CD4-positive, alpha-beta T cell treated with Interleukin-2 at 100 ng/mL for 4 hours (primary cell): ENCODE results near the gene IL17C.

Source experiments
- DNase-seq: peaks from one replicate; pipeline ENCODE4 v3.0.0-alpha.2; 2020; ENCODE audit warnings: low spot score

The IL17C gene

DNA sequence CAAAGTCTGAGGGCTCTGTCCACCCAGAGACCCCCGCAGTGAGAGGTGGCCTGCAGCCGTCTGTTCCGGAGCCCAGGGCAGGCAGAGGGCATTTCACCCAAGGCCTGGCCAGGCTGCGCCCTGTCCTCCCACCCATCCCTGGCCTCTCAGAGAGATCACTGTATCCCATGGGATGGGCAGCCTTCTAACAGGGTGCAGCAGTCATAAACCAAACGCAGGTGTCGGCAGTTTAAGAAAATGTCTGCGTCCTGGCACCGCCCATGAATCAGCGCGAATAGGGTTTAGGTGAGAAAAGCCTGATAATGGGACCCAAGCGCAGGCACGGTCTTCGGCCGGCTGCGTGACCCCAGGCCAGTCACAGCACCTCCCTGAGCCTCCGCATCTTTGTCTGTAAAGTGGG lies 7.1 kb downstream of the IL17C start:
- DNase-seq, result no peak

DNA sequence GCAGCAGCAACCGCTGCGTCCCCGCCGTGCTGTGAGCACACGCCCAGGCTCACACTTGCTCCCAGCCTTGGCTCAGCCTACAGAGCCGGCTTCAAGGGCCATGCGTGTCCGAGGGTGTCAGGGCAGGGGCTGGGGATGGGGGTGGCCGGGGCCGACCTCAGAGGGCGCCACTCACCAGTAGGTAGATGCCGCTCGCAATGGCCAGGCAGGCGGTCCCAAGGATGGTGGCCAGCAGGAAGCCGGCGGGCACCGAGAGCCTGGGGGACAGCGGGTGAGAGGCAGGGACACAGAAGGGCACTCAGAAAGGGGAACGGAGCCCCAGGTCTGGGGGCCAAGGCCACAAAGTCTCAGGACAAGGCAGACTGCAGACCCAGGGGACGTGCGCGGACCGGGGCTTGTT lies 7.6 kb downstream of the IL17C start:
- no peak for DNase-seq

DNA sequence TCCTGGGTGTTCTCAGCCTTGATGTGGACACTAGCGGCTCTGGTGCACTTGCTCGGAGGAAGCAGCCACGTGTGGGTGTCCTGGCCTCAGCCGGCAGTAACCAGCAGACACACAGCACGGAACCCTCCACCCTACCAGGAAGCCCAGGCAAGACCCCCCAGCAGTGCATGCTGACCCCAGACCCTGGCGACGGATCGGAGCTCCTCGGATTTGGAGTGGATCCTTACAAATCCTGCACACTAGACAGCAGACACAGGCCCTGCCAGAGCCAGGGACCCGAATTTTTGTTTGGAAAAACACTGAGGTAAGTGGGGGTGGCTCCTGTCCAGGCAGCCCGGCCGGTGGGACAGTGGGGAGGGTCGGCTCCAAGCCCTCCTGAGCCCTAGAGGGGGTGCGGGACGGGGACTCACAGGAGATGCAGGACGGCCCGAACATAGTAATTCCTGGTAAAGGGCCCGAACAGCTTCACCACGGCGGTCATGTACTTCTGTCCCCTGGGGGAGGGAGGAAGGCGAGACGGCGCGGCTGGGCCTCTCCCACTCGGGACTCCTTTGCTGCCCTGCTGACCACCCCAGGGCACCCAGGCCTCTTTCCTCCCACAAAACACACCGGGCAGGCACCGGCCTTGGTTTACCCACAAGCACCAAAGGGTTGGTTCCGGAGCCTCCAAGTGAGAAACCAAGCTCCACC lies 8.1 kb downstream of the IL17C start:
- DNase-seq, result no peak

DNA sequence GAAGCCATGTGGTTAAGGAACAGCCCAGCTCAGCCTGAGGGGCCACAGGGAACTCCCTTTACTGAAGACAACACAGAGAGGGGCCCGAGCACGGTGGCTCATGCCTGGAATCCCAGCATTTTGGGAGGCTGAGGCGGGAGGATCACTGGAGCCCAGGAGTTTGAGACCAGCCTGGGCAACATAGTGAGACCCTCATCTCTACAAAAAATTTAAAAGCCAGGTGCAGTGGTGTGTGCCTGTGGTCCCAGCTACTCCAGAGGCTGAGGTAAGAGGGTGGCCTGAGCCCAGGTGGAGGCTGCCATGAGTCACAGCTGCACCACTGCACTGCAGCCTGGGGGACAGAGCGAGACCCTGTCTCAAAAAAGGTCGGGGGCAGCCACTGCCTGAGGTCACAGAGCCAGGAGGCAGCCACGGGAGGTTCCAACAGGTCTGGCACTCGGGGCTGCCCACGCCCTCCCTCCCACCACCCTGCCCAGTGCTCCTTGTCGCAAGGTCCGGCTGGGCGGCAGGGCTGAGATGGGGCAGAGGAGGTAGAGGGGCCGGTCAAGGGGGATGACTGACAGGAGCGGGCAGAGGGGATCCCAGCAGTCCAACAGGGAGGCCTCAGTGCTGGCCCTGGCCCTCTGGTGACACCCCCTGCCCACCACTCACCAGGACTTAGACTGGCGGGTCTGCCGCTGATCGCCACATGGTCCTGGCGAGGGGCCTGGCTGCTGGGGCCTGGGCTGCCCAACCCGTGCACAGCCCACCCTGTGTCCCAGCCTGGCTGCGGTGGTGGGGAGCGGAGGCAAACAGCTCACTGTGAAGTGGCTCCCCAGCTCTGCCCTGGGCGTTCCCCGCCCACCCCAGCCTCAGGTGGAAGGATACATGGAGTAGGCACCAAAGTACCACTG lies 9.1 kb downstream of the IL17C start:
- DNase-seq, result no peak

DNA sequence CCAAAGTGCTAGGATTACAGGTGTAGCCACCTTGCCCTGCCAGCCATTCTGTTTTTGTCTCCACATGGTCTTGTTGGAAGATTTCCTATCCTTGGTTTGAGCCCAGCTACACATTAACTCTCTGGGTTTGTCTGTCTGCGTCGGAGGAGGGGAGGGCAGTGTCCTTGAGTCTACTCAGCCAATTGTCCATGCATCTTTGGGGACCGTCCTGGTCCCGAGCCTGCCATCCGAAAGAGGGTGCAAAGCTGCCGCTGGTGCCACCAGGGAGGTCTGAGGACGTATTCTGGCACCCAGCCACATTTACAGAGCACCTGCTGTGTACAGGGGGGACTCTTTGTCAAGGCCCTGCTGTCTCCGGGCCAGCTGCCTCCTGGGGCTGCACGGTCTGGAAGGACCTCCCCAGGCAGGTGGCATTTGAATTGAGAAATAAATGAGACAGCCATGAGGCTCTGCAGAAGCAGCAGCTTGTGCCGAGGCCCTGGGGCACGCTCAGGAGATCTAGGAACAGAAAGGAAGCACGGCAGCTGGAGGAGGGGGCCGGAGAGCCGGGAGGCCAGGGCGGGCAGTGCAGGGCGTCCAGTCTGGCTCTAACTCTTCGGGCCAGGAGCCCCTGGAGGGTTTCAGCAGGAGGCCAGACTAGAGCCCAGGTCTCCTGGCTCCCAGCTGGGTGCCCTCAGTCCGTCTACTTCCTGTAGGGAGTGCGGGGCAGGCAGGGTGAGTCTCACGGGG lies 11.0 kb downstream of the IL17C start:
- DNase-seq, result no peak

DNA sequence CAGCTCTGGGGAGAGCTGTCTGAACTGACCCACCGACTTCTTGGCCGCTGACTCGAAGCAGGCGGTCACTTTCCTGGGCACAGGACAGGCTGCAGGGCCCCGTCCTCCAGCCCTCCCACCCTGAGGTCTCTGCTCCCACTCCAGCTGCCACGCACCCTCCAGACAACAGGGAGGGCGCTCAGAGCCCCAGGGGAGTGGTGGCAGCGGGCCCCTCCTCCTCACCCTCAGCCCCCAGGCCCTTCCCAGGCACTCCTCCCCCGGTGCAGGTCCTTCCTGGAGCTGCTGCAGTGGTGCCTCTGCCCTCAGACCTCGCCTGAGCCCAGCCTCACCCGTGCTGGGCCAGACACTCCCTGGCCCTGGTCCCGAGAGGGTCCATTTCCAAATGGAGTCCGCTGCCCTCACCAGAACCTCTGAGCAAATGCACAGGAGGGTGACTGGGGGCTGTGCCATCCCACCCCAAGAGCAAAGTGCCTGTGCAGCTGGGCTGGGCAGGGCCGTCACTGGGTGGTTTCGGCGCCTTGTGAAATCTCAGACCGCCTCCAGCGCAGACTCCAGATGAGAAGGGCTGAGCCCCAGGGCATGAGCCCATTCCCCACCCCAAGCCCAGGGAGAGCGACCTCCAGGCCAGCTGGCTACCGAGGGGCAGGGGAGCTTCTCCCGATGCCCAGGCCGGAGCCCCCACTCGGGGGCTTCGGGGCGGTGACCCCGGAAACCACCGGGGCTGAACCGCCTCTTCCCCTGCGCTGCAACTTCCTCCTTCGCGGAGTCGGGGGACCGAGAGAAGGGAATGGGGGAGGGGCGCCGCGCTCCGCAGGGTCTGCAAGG lies 11.8 kb downstream of the IL17C start:
- DNase-seq, result no peak

DNA sequence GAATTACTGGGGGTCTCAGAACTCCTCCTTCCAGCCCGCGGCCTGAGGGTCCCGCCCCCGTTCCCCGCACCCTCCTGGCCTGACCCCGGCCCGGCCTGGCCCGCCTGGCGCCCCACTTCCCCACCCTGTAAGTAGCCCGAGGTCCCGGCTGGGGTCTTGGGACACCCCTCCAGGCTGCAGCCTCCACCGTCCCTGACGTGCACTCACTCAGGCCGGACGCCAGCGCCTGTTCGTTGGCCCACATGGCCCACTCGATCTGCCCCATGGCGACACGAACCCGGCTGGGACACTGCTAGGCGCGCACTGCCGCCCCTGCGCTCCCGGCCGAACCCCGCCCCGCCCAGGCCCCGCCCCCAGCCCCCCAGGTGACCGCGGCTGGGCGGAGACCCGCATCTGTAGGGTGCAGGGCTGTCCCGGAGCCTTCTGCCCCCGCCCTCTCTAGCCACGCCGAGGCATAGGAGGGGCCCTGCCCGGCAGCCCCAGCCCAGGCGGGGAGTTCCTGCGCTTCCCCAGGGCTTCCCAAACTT lies 12.4 kb downstream of the IL17C start, which contains the start of gene CYBA:
Gene CYBA (minus strand): TSS at position 305 of the 527 bp plus-strand sequence. CDS start 40 bp downstream, at position 265.
- DNase-seq, result peak; percentile 83

DNA sequence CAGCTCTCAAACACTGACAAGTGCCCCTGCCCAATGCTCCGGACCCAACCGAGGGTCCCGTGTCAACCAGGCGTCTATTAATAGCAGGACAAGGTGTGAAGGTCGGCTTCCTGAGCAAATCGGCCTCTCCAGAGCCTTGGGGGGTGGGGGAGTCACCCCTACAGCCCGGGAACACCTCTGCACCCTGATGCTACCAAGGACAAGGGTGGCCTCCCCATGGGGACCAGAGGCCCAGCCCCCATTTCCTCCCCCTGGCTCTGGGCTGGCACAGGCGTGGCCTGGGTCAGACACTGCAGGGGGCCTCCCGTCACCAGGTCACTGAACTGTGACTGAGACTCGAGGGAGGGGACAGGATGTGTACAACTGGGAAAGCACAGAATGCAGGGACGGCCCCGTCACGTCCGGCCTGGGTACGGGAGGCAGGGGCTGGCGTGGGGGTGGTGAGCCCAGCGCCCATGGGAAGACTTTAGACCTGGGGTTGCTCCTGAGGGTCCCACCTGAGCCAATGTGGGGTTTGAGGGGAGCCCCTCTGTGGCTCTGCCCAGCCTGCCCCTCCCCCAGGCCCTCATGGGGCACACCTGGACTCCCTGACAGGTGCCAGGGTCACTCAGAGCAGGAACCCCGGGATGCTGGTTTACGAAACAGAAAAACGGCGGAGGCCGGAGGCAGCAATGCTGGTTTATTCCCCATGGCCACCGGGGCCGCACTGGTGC lies 13.1 kb downstream of the IL17C start:
- peak; percentile 69 for DNase-seq

DNA sequence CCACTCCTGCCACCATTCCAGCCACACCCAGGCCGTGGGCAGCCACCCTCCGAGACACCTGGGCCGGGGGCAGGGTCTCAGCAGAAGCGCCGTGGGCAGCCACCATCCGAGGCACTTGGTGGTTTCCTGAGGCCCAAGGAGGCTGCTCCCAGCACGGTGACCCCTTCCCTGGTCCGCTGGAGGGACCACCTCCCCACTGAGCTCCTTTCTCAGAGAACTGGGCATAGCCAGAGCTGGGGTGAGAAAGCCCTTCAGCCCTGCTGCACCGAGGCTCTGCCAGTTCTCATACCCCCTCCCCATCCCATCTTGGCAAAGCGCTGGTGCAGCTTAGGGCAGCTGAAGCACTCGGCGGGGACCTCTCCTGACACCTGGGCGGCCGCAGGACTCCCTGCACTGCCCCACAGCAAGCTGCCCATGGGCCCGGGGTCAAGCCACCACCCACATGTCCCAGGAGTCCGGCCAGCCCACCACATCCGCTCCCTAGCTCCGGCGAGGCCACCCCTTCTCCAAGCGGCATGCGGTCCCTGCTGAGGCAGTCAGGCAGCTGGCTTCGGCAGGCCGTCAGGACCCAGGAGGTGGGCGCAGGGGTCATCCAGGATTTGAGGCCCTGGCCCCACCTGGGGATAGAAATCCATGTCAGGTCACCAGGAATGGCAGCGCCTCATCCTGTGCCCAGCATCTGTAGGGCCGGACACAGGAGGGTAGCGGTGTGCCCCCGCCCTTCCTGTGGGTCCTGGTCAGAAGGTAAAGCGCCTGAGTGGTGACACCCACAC lies 13.8 kb downstream of the IL17C start:
- DNase-seq, result no peak

DNA sequence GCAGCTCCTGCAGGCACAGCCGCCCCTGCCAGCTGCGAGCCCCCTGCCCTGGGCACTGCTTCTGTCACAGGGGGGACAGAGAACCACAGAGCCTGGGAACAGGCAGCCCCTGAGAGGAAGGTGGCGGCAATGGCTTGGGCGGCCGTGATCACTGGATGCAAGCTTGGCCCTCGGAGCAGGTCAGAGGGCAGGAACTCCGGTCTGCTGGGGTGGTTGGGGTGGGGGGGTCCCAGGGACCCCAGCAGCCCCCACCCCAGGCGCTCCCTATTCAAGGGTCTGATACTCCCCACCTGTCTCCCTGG lies 14.3 kb downstream of the IL17C start:
- DNase-seq, result no peak

DNA sequence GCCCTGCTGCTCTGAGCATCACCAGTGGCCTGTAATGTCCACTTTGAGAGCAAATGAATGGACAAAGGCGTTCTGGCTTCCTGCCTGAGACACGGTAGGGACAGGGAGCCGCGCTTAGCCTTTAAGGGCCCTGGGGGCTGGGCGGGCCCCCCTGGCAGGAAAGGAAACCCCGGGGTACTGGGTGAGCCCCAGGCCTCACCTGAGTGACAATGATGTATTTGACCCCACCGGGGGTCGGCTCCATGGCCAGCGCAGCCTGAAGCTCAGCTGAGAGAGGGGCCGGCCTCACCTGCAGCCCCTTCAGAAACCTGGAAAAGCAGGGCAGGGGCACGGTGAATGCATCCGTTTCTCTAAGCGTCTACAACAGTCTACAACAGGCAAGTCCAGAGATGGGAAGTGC lies 14.7 kb downstream of the IL17C start:
- DNase-seq, result no peak

DNA sequence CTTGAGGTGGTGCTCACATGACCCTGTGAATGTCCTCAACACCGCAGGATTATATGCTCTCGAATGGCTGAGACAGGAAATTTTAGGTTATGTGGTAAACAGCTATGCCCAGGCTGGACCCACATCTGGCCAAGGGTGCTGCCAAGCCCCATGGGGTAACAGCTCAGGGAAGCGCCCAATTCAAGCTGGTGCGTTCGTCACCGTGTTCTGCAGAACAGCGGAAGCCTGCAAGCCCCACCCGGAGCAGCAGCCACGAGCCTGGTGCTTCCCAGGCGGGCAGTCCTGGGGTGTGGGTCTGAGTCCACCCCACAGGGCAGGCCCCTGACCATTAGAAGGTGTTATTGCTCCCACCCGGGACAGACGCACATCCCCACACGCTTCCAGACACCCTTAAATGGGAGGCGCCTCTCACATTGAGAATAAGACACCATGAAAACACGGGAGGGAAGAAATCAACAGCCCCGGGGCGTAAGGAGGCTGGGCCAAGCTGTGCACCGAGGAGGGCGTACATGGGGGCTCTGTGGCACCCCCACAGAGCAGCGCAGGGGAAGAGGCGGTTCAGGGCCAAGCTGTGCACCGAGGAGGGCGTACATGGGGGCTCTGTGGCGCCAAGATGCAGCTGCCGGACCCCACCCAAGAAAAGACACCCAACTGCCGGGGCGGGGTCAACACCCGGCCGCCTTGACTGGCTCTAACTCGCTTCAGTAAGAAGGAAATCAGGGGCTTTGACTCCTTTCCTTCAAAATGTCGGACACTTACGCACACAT lies 15.4 kb downstream of the IL17C start:
- no peak for DNase-seq

DNA sequence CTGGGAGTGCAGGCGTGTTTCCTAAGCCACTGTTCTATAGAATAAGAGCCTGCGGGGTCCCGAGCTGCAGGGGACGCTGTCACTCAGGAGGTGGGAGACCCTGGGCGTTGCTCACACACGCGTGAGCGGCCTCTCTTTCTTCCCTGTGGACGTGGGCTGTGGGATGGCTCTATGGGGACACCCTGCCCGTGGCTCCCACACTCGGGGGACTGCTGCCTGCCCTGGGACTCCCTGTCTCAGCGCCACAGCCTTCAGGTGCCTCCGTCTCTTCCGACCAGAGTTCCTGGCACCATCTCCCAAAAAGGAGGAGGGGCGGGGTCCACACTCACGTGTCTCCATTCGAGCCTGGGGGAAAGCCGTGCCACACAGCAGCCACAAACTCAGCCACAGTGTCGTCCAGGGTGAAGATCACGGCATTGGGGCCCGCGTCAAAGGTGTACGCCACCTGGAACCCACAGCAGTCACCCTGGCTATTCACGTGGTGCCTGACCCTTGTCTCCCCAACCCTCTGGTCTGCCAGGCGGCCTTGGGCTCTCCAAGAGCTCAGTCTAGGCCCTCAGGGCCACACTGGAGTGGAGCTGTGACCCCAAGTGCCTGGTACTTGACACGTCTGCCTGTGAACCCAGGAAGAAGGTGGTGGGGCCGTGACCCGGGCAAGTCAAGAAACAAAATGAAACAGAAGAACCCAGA lies 16.1 kb downstream of the IL17C start:
- no peak for DNase-seq

DNA sequence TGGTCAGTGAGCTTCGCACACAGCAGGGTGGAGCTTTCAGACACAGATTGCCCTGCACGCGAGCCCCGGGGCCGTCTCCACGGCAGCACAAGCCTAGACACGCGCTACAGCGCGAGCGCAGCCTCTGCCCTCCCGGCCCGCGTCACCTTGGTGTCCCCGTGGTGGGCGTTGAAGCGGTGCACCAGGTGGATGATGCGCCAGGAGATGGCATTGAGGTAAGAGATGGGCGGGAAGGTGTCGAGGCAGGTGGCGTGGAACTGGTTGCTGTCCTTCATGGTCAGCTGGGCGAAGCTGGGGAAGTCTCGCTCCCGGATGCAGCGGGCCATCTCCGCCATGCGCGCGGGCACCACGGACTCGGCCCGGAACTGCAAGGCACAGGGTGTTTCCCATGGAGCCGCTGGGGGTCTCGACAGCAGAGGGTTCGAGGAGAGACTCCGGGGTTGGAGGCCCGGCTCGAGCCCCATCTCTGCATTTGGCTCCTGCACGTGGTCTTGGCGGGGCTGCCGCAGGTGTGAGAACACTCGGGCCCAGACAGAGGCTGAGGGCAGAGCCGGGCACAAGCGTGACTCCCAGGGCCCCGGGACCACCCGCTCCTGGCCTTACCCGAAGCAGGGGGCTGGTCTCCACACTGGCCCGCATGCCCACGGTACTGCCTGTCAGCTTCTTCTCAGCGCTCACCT lies 16.8 kb downstream of the IL17C start:
- no peak for DNase-seq

DNA sequence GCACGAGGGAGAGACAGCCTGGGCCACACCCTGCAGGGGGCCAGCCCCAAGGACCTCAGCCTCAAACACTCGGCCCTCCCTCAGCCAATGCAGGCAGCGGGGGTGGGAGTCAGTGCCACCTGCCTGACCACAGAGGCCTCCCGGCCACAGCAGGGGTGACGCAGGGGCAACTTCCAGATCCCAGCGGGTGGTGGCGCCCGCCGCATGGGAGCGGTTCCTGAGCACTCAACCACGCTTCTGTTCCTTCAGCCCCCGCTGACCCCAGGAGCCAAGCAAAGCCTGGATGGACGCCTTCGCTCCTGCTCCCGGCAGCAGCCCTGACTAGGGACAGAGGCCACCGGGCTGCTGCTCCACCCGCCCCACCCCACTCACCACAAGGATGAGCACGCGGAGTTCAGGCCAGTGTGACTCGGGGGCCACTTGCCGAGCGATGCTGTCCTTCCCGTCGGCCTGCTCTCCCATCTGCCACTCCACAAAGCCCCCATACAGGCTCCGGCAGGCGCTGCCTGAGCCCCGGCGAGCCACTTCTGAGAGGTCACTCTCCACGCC lies 17.4 kb downstream of the IL17C start:
- DNase-seq, result no peak

DNA sequence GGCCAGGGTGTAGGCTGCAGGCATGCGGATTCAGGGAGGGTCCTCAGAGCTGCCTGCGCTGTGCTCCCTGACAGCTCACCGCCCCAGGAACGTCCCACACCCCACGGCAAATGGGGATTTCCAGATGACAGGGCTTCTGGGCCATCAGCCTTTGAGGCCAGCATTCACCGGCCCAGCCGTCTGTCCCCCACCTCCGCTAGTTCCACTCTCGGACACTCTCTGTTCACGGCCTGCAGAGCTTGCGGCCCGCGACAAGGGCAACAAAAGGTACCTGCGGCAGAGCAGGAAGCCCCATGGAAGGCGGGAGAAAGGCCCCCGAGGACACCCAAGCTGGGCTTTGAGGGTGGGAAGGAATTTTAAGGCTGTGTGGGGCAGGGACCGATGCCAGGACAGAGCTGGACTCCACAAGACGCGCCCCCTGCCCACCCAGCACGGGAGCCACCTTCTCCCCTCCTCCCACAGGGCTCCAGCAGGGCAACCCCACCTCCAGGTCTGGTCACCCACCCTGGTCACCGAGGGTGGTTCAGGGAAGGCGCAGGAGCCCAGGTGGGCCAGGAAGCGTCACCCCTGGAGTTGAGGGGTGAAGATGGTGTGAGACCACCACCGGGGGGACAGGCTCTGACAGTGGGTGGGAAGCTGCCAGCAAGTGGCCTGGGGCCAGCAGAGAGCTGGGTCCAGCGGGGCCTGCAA lies 18.1 kb downstream of the IL17C start:
- DNase-seq, result no peak

DNA sequence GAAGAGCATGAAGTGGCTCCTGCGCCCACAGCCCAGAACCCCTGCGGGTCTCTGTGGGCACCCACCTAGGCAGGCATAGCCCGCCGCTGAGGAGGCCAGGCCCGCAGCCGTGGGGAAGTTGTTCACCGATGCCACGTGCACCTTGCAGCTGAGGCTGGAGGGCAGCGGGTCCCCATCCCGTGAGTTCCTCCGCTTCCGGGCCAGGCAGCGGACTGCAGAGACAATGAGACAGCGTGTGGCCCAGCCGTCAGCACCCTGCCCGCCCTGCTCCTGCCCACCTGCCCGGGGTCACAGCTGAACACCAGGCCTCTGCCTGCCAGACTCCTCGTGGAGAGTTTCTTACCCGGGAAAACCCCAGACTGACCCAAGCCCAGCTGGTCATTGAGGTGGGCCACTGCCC lies 19.0 kb downstream of the IL17C start:
- DNase-seq, result no peak
